Activated CD4-positive, alpha-beta T cell treated with anti-CD3 and anti-CD28 coated beads, Interleukin-2, amount 50 U/mL, for 1 hour (primary cell): ENCODE measurements around the gene SLC28A1.

Experiments used
- DNase-seq: peaks from one replicate; pipeline ENCODE4 v3.0.0-alpha.2; 2020

SLC28A1 gene

GRCh38 chr15:84883916-84884781 lies at the start of gene SLC28A1:
Gene SLC28A1, plus strand, starts transcription at chr15:84884662. Its CDS starts 3,099 bp downstream, at chr15:84887761.
- DNase-seq = no peak

- no peak for DNase-seq
Observed at GRCh38 chr15:84834969-84835368, 49.5 kb upstream of the SLC28A1 start.

- DNase-seq = no peak
Observed at GRCh38 chr15:84835661-84836337, 48.7 kb upstream of the SLC28A1 start.

GRCh38 chr15:84836844-84837243 lies 47.6 kb upstream of the SLC28A1 start:
- DNase-seq = no peak

GRCh38 chr15:84839714-84840113 lies 44.7 kb upstream of the SLC28A1 start:
- DNase-seq = no peak

- DNase-seq = no peak
Observed at GRCh38 chr15:84840255-84840654, 44.2 kb upstream of the SLC28A1 start.

GRCh38 chr15:84840741-84841429 lies 43.6 kb upstream of the SLC28A1 start:
- no peak for DNase-seq

GRCh38 chr15:84842781-84843180 lies 41.7 kb upstream of the SLC28A1 start:
- DNase-seq = no peak

- no peak for DNase-seq
Observed at GRCh38 chr15:84844964-84845363, 39.5 kb upstream of the SLC28A1 start.

- peak; percentile 43 for DNase-seq
Observed at GRCh38 chr15:84845631-84846030, 38.8 kb upstream of the SLC28A1 start.

GRCh38 chr15:84846269-84846668 lies 38.2 kb upstream of the SLC28A1 start:
- no peak for DNase-seq

GRCh38 chr15:84847382-84847781 lies 37.1 kb upstream of the SLC28A1 start:
- no peak for DNase-seq

GRCh38 chr15:84852212-84852611 lies 32.2 kb upstream of the SLC28A1 start:
- no peak for DNase-seq

GRCh38 chr15:84855136-84855535 lies 29.3 kb upstream of the SLC28A1 start:
- DNase-seq = no peak

GRCh38 chr15:84855765-84856164 lies 28.7 kb upstream of the SLC28A1 start:
- no peak for DNase-seq

GRCh38 chr15:84856731-84857417 lies 27.6 kb upstream of the SLC28A1 start:
- no peak for DNase-seq

GRCh38 chr15:84857418-84858004 lies 27.0 kb upstream of the SLC28A1 start:
- no peak for DNase-seq

- no peak for DNase-seq
Observed at GRCh38 chr15:84858231-84858630, 26.2 kb upstream of the SLC28A1 start.

GRCh38 chr15:84859144-84859543 lies 25.3 kb upstream of the SLC28A1 start:
- DNase-seq = no peak

GRCh38 chr15:84859651-84860050 lies 24.8 kb upstream of the SLC28A1 start:
- DNase-seq = no peak

GRCh38 chr15:84861781-84862180 lies 22.7 kb upstream of the SLC28A1 start:
- no peak for DNase-seq

- no peak for DNase-seq
Observed at GRCh38 chr15:84862214-84862975, 22.1 kb upstream of the SLC28A1 start.
